ENCODE data around the gene ATE1. TPM values are rescaled to one million over a fixed set of nuclear protein-coding genes. Genes with fewer than 3 reads are reported as not detected.
"Not testable (repeated sequence)": the region's sequence is repeated elsewhere in the genome, so short reads cannot be mapped to it uniquely, and the experiment has no call there.

ATE1 gene
- total RNA-seq, 3 donors from 2014 or later (not counting 1 experiment from before 2014, with no cell fraction given) = 30.4 to 40.6 (median 30.5) TPM

DNA sequence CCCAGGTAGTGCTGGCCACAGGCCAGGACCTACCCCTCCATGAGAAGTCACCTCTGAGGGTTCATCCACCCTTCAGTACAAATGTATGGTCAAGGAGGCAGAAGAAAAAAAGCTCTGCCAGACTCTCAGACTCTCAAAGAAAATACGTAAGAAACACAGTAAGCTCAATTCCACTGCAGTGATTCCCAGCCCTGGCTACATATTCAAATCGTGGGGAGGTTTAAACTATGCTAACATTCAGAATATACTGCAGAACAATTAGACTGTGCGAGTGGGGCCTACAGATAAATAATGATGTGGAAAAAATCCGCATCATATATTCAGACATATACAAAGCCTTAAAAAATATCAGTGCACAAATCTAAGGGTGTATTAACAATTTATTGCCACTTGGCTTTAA, 162.6 kb downstream of the ATE1 start:
- 89% methylated on average over 3 of the region's 4 CpGs for WGBS (ENCODE audit: insufficient coverage)
- H3K4me1 Mint-ChIP-seq = peaks cover 3 to 17% of the 10 kb centered on the region in 2 donors
- peaks cover 16% of the 10 kb centered on the region for H3K36me3 Mint-ChIP-seq
- H3K4me3 Mint-ChIP-seq = no peak overlapping the region
- no peak overlapping the region for H3K27ac ChIP-seq (ENCODE audit: low read length)
- no peak overlapping the region for H3K4me3 ChIP-seq (ENCODE audit: low read length)
- H3K27ac Mint-ChIP-seq = no peak overlapping the region
- peaks cover 2 to 3% of the 10 kb centered on the region in 2 donors for H3K9me3 Mint-ChIP-seq
- H3K27me3 ChIP-seq (ENCODE audit: control insufficient read depth, insufficient read depth, low read length) = no peaks in the 10 kb centered on the region
- DNase-seq = no peak
- H3K9me3 ChIP-seq (ENCODE audit: control insufficient read depth, insufficient read depth, low read length) = no peaks in the 10 kb centered on the region
- TF ChIP-seq CTCF (IDR thresholded peaks at IDR 0.05) = no peak
- H3K4me1 ChIP-seq (ENCODE audit: control insufficient read depth, insufficient read depth, low read length) = no peaks in the 10 kb centered on the region
- no peaks in the 10 kb centered on the region for H3K27me3 Mint-ChIP-seq (ENCODE audit: low read depth in 2 of 2)
- no peaks in the 10 kb centered on the region for H3K36me3 ChIP-seq (ENCODE audit: control insufficient read depth, insufficient read depth, low read length)
- intact Hi-C loops (cut with micrococcal nuclease) = no loop called here
- no peak for ATAC-seq

DNA sequence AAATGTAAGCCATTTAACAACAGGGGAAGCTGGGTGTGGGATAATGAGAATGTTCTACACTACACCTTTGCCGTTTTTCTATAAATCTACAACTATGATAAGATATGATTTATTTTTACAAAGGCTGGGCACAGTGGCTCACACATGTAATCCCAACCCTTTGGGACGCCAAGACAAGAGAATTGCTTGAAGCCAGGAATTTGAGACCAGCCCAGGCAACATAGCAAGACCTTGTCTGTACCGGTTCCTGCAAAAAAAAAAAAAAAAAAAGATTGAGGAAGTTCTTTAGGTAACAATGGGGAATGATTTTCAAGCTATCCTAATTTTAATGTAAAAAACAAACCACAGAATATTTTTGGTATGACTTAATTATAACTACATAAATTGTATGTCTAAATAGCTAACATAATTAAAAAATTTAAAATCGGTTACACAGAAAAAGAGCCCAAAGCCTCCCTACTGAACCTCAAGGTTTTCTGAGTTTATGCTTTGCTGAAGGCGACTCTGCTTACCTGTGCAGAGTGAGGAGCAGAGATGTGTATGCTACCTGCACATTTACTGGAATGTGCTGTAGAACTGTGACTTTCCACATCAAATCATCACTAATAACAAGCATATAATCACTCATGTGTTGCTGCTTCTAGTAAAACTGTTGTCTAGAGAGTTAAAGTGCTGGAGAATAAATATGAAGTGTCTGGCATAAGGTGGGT, 163.4 kb downstream of the ATE1 start:
- no peak overlapping the region for H3K4me3 ChIP-seq (ENCODE audit: low read length)
- Mint-ChIP-seq H3K27ac (no peak overlapping the region), H3K9me3 (peaks cover 3 to 4% of the 10 kb centered on the region in 2 donors), H3K36me3 (peaks cover 20% of the 10 kb centered on the region), H3K27me3 (ENCODE audit: low read depth in 2 of 2) (no peaks in the 10 kb centered on the region), H3K4me1 (peaks cover 6 to 17% of the 10 kb centered on the region in 2 donors), H3K4me3 (no peak overlapping the region)
- ATAC-seq = no peak
- no peaks in the 10 kb centered on the region for H3K36me3 ChIP-seq (ENCODE audit: control insufficient read depth, insufficient read depth, low read length)
- no peaks in the 10 kb centered on the region for H3K27me3 ChIP-seq (ENCODE audit: control insufficient read depth, insufficient read depth, low read length)
- TF ChIP-seq CTCF (IDR thresholded peaks at IDR 0.05) = no peak
- H3K9me3 ChIP-seq (ENCODE audit: control insufficient read depth, insufficient read depth, low read length) = no peaks in the 10 kb centered on the region
- H3K4me1 ChIP-seq (ENCODE audit: control insufficient read depth, insufficient read depth, low read length) = no peaks in the 10 kb centered on the region
- no peak for DNase-seq
- intact Hi-C loops (cut with micrococcal nuclease) = no loop called here
- no peak overlapping the region for H3K27ac ChIP-seq (ENCODE audit: low read length)
- WGBS (ENCODE audit: insufficient coverage) = 100% methylated on average over 2 of the region's 5 CpGs

- intact Hi-C loops (cut with micrococcal nuclease); H3K4me1 ChIP-seq (ENCODE audit: control insufficient read depth, insufficient read depth, low read length); H3K27me3 ChIP-seq (ENCODE audit: control insufficient read depth, insufficient read depth, low read length); H3K36me3 ChIP-seq (ENCODE audit: control insufficient read depth, insufficient read depth, low read length); H3K27ac ChIP-seq (ENCODE audit: low read length); H3K27me3 Mint-ChIP-seq (ENCODE audit: low read depth in 2 of 2); H3K27ac Mint-ChIP-seq; ATAC-seq; H3K4me3 Mint-ChIP-seq; H3K4me3 ChIP-seq (ENCODE audit: low read length); DNase-seq: not testable (repeated sequence)
- peaks cover 15 to 17% of the 10 kb centered on the region in 2 donors for H3K4me1 Mint-ChIP-seq
- peaks cover 41% of the 10 kb centered on the region for H3K36me3 Mint-ChIP-seq
- WGBS (ENCODE audit: insufficient coverage) = 93% methylated on average over 1 of the region's 1 CpG
- peaks cover 11 to 22% of the 10 kb centered on the region in 2 donors for H3K9me3 Mint-ChIP-seq
- peaks cover 18% of the 10 kb centered on the region for H3K9me3 ChIP-seq (ENCODE audit: control insufficient read depth, insufficient read depth, low read length)
Measured at GRCh38 chr10:121757241-121757640, 170.6 kb downstream of the ATE1 start.

DNA sequence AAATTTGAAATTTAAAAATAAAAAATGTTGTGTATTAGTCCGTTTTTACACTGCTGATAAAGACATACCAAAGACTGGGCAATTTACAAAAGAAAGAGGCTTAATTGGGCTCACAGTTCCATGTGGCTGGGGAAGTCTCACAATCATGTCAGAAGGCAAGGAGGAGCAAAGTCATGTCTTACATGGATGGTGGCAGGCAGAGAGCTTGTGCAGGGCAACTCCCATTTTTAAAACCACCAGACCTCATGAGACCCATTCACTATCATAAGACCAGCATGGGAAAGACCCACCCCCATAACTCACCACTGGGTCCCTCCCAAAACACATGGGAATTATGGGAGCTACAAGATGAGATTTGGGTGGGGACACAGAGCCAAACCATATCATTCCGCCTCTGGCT, 172.3 kb downstream of the ATE1 start:
- H3K27ac Mint-ChIP-seq; H3K27ac ChIP-seq (ENCODE audit: low read length); ATAC-seq; H3K4me3 Mint-ChIP-seq; intact Hi-C loops (cut with micrococcal nuclease); H3K4me1 ChIP-seq (ENCODE audit: control insufficient read depth, insufficient read depth, low read length); DNase-seq; H3K27me3 Mint-ChIP-seq (ENCODE audit: low read depth in 2 of 2); H3K36me3 ChIP-seq (ENCODE audit: control insufficient read depth, insufficient read depth, low read length); H3K27me3 ChIP-seq (ENCODE audit: control insufficient read depth, insufficient read depth, low read length); H3K4me3 ChIP-seq (ENCODE audit: low read length): not testable (repeated sequence)
- Mint-ChIP-seq H3K36me3 (peaks cover 40% of the 10 kb centered on the region), H3K4me1 (peaks cover 13 to 15% of the 10 kb centered on the region in 2 donors), H3K9me3 (peaks cover 11 to 22% of the 10 kb centered on the region in 2 donors)
- H3K9me3 ChIP-seq (ENCODE audit: control insufficient read depth, insufficient read depth, low read length) = peaks cover 18% of the 10 kb centered on the region
- 88% methylated on average over 2 of the region's 2 CpGs for WGBS (ENCODE audit: insufficient coverage)
